ENCODE results near the gene EFHC1.

DNA sequence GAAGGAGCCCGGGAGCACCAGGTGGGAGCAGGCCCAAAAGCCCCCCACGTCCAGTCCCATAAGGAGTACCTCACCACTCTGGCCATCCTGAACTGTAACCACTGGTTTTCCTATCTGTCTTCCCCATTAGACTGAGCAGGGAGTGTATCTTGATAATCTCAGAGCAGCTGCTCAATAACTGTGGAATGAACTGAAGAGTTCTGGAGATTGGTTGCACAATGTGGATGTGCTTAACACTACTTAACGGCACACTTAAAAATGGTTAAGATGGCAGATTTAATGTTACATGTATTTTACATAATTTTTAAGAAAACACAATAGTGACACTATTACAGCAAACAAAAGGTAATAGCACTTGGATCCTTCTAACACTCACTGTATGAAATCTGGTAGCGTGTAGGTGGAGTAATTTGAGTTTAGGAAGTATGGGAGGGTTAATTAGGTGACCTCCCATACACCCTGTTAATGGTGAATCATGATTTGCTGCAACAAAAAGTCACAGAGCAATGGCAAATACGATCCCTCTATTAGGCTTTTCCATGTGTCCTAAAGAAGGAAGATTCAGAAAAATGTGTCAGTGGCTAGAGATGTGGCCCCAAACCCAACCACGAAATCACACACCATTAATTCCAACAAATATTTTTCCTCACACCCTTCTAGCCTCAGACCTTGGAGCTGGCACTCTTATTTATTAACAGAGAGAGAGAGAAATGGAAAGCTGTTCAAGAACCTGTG, 138.3 kb downstream of the EFHC1 start:
- TF ChIP-seq, protein P1, sequence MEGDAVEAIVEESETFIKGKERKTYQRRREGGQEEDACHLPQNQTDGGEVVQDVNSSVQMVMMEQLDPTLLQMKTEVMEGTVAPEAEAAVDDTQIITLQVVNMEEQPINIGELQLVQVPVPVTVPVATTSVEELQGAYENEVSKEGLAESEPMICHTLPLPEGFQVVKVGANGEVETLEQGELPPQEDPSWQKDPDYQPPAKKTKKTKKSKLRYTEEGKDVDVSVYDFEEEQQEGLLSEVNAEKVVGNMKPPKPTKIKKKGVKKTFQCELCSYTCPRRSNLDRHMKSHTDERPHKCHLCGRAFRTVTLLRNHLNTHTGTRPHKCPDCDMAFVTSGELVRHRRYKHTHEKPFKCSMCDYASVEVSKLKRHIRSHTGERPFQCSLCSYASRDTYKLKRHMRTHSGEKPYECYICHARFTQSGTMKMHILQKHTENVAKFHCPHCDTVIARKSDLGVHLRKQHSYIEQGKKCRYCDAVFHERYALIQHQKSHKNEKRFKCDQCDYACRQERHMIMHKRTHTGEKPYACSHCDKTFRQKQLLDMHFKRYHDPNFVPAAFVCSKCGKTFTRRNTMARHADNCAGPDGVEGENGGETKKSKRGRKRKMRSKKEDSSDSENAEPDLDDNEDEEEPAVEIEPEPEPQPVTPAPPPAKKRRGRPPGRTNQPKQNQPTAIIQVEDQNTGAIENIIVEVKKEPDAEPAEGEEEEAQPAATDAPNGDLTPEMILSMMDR (IDR thresholded peaks at IDR 0.05 in 8 of 11, conservative IDR thresholded peaks at IDR 0.05 in 3 of 11) = no peak
- TF ChIP-seq POLR2AphosphoS5 (IDR thresholded peaks at IDR 0.05) = no peak
- no peak for TF ChIP-seq POLR2A (IDR thresholded peaks at IDR 0.05)
